ENCODE results near the gene PARD3.

PARD3 gene

GRCh38 chr10:34811126-34811967, 3.7 kb downstream of the PARD3 start:
- no peak overlapping the region for H3K4me3 ChIP-seq (ENCODE audit: low read depth, low read length)
- no peak for DNase-seq (ENCODE audit: low read depth)
- no peak for TF ChIP-seq CTCF (IDR thresholded peaks at IDR 0.05; ENCODE audit: insufficient read depth, low read depth, low read length, missing control alignments)

- TF ChIP-seq CTCF (IDR thresholded peaks at IDR 0.05; ENCODE audit: insufficient read depth, low read depth, low read length, missing control alignments) = no peak
- no peak for DNase-seq (ENCODE audit: low read depth)
- no peak overlapping the region for H3K4me3 ChIP-seq (ENCODE audit: low read depth, low read length)
Measured at GRCh38 chr10:34809796-34810195, 5.3 kb downstream of the PARD3 start.

- DNase-seq (ENCODE audit: low read depth) = no peak
- no peak for TF ChIP-seq CTCF (IDR thresholded peaks at IDR 0.05; ENCODE audit: insufficient read depth, low read depth, low read length, missing control alignments)
- no peak overlapping the region for H3K4me3 ChIP-seq (ENCODE audit: low read depth, low read length)
Measured at GRCh38 chr10:34808801-34809745, 6.0 kb downstream of the PARD3 start.

GRCh38 chr10:34808336-34808735, 6.8 kb downstream of the PARD3 start:
- DNase-seq (ENCODE audit: low read depth) = no peak
- no peak overlapping the region for H3K4me3 ChIP-seq (ENCODE audit: low read depth, low read length)
- TF ChIP-seq CTCF (IDR thresholded peaks at IDR 0.05; ENCODE audit: insufficient read depth, low read depth, low read length, missing control alignments) = no peak

- no peak for TF ChIP-seq CTCF (IDR thresholded peaks at IDR 0.05; ENCODE audit: insufficient read depth, low read depth, low read length, missing control alignments)
- no peak overlapping the region for H3K4me3 ChIP-seq (ENCODE audit: low read depth, low read length)
- no peak for DNase-seq (ENCODE audit: low read depth)
Measured at GRCh38 chr10:34804306-34804705, 10.8 kb downstream of the PARD3 start.

- DNase-seq (ENCODE audit: low read depth) = no peak
- H3K4me3 ChIP-seq (ENCODE audit: low read depth, low read length) = no peak overlapping the region
Measured at GRCh38 chr10:34802692-34803091, 12.4 kb downstream of the PARD3 start.

More at GRCh38 chr10:34802692-34803091, 12.4 kb downstream of the PARD3 start:
- TF ChIP-seq CTCF (IDR thresholded peaks at IDR 0.05; ENCODE audit: insufficient read depth, low read depth, low read length, missing control alignments) = no peak
